CD4-positive, alpha-beta T cell (primary cell): ENCODE data around the gene HNRNPA1. TPM values are rescaled to one million over a fixed set of nuclear protein-coding genes. Genes with fewer than 3 reads are reported as not detected.

ENCODE experiments used
- ATAC-seq: fragments of 200-7000 bp; cut with Tn5 transposase; one replicate; pipeline ENCODE4 v1.10.0; 2022; ENCODE audit warnings: mild to moderate bottlenecking; ENCODE audit not compliant: poor library complexity
- CTCF ChIA-PET: fragments of 350-600 bp; sonication (Branson Sonifier 250); formaldehyde crosslinking; loops from one replicate; lab custom pipeline; 2021; ENCODE audit warnings: antibody characterized with exemption, inconsistent platforms; lab: Charles Lee
- POLR2A ChIA-PET: fragments of 350-600 bp; sonication (Branson Sonifier 250); formaldehyde crosslinking; loops from one replicate; lab custom pipeline; 2021; ENCODE audit warnings: antibody characterized with exemption, inconsistent platforms; lab: Charles Lee
- DNase-seq, 14 experiments: peaks; one replicate each; pipeline ENCODE4 v3.0.0-alpha.2; 2013 to 2020; ENCODE audit warnings: mixed read lengths in 2 of 14
- H3K27ac ChIP-seq, 2 donors: one replicate each; pipeline versions ENCODE4 v1.5.1 to v1.7.0; 2013; ENCODE audit warnings: low read length in 2 of 2, low read depth in 1 of 2, mild to moderate bottlenecking in 1 of 2
- H3K27me3 ChIP-seq, 2 experiments: 1 replicate in 1 of 2; 2 replicates in 1 of 2; pipeline versions ENCODE4 v1.6.1 to v1.7.0; 2013; ENCODE audit warnings: low read length in 2 of 2, control low read depth in 1 of 2, mild to moderate bottlenecking in 1 of 2, moderate library complexity in 1 of 2; ENCODE audit not compliant: insufficient read depth in 2 of 2, control insufficient read depth in 1 of 2
- H3K36me3 ChIP-seq: one replicate; pipeline ENCODE4 v1.6.1; 2013; ENCODE audit warnings: low read length, control low read depth; ENCODE audit not compliant: insufficient read depth
- H3K4me1 ChIP-seq: one replicate; pipeline ENCODE4 v1.6.1; 2013; ENCODE audit warnings: low read length, control low read depth; ENCODE audit not compliant: insufficient read depth
- H3K4me3 ChIP-seq: one replicate; pipeline ENCODE4 v1.5.1; 2013; ENCODE audit warnings: mild to moderate bottlenecking, low read length, moderate library complexity
- H3K9me3 ChIP-seq, 2 experiments: 1 replicate in 1 of 2; 2 replicates in 1 of 2; pipeline versions ENCODE4 v1.6.1 to v1.7.0; 2013; ENCODE audit warnings: low read length in 2 of 2, mild to moderate bottlenecking in 2 of 2, control low read depth in 1 of 2, moderate library complexity in 1 of 2; ENCODE audit not compliant: control insufficient read depth in 1 of 2, insufficient read depth in 1 of 2
- H3K27ac Mint-ChIP-seq: one replicate; pipeline ENCODE4 v1.8.0; 2020; ENCODE audit warnings: mixed read lengths
- H3K27me3 Mint-ChIP-seq: one replicate; pipeline ENCODE4 v1.8.0; 2021; ENCODE audit warnings: mixed read lengths
- H3K36me3 Mint-ChIP-seq: one replicate; pipeline ENCODE4 v1.8.0; 2021; ENCODE audit warnings: low read depth, mixed read lengths
- H3K4me1 Mint-ChIP-seq: one replicate; pipeline ENCODE4 v1.8.0; 2021; ENCODE audit warnings: low read depth, mixed read lengths
- H3K4me3 Mint-ChIP-seq: one replicate; pipeline ENCODE4 v1.8.0; 2020; ENCODE audit warnings: mild to moderate bottlenecking, mixed read lengths
- H3K9me3 Mint-ChIP-seq: one replicate; pipeline ENCODE4 v1.8.0; 2020; ENCODE audit warnings: mixed read lengths
- intact Hi-C, 2 experiments: fragments of 100-400 bp; cut with DNase I in 1 of 2; cut with micrococcal nuclease in 1 of 2; formaldehyde crosslinking; loops; one replicate each; pipeline versions ENCODE4 v1.15.1 to v1.9.0; 2023 to 2025; cut with DNase I, micrococcal nuclease
- total RNA-seq, 174 experiments: library from RNA in 2 of 174; stranded (reverse) in 2 of 174; gene quantifications; one replicate each; pipeline ENCODE4 v1.2.3 and lab custom pipeline; 2021 to 2026
- TF ChIP-seq, protein P1 (sequence below): fragments of 200-600 bp; IDR thresholded peaks from one replicate; pipeline ENCODE4 v1.8.0; 2022; ENCODE audit warnings: antibody characterized with exemption, mild to moderate bottlenecking

The HNRNPA1 gene
- total RNA-seq, 2 experiments from 2014 or later = 1,969 to 1,994 TPM

DNA sequence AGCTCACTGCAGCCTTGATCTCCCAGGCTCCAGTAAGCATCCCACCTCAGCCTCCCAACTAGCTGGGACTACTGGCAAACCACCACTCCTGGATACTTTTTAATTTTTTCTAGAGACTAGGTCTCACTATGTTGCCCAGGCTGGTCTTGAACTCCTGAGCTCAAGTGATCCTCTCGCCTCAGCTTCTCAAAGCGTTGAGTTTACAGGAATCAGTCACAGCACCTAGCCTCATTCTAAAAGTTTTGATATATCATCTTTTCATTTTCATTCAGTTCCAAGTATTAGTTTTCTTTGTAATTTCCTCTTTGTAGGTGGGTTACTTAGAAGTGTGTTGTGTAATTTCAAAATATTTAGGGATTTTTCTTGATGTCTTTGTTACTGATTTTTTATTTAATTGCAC is 10.2 kb upstream of the HNRNPA1 start:
- Mint-ChIP-seq H3K4me3 (no peak overlapping the region), H3K9me3 (no peaks in the 10 kb centered on the region), H3K4me1 (peaks cover 45% of the 10 kb centered on the region), H3K36me3 (peaks cover 30% of the 10 kb centered on the region), H3K27ac (peak overlapping the region; percentile 47), H3K27me3 (no peaks in the 10 kb centered on the region)
- Histone ChIP-seq H3K4me3 (no peak overlapping the region), H3K27ac (no peak overlapping the region), H3K9me3 (no peaks in the 10 kb centered on the region), H3K36me3 (peaks cover 10% of the 10 kb centered on the region), H3K27me3 (no peaks in the 10 kb centered on the region), H3K4me1 (peaks cover under 1% of the 10 kb centered on the region)
- TF ChIP-seq, protein P1, sequence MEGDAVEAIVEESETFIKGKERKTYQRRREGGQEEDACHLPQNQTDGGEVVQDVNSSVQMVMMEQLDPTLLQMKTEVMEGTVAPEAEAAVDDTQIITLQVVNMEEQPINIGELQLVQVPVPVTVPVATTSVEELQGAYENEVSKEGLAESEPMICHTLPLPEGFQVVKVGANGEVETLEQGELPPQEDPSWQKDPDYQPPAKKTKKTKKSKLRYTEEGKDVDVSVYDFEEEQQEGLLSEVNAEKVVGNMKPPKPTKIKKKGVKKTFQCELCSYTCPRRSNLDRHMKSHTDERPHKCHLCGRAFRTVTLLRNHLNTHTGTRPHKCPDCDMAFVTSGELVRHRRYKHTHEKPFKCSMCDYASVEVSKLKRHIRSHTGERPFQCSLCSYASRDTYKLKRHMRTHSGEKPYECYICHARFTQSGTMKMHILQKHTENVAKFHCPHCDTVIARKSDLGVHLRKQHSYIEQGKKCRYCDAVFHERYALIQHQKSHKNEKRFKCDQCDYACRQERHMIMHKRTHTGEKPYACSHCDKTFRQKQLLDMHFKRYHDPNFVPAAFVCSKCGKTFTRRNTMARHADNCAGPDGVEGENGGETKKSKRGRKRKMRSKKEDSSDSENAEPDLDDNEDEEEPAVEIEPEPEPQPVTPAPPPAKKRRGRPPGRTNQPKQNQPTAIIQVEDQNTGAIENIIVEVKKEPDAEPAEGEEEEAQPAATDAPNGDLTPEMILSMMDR = no peak
- ATAC-seq = no peak
- POLR2A ChIA-PET = interaction anchor here (0.8 kb wide), 1 partner anchor 10 kb away, joined by 3 read pairs; the partner anchor contains the start of genes CBX5 and HNRNPA1
- intact Hi-C loops = no loop called here
- no peak for DNase-seq
- CTCF ChIA-PET = interaction anchor here (0.6 kb wide), 1 partner anchor 28 kb away, joined by 3 read pairs; no protein-coding TSS in a partner anchor

DNA sequence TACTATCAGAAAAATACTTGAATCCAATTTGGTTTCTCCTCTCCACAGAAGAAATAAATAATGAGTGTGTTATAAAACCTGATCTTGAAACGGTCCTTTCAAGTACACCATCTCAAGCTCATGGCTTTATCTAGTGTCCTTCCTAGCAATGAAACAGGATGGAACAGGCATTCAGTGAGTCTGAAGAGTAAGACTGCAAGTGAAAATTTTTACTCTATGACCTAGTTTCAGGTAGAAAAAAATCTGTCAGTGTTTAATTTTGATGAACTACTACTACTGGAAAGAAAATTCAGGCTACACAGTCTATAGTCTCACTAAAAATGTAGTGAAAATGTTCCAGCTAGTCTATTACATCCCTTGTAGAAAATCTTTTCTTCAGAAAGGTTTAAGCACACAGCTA is 8.3 kb upstream of the HNRNPA1 start:
- no peak overlapping the region for H3K27ac ChIP-seq
- no peak overlapping the region for H3K4me3 ChIP-seq
- H3K9me3 Mint-ChIP-seq = no peaks in the 10 kb centered on the region
- ATAC-seq (no peak), DNase-seq (no peak)
- no peaks in the 10 kb centered on the region for H3K9me3 ChIP-seq
- intact Hi-C loops = no loop called here
- CTCF ChIA-PET = interaction anchor here (1.2 to 1.3 kb wide), 2 partner anchors 18 to 20 kb away, joined by 3 to 4 read pairs; no protein-coding TSS in a partner anchor
- TF ChIP-seq, protein P1 = no peak
- POLR2A ChIA-PET = interaction anchor here (1.2 to 1.9 kb wide), 2 partner anchors 8 to 9 kb away, joined by 4 read pairs; partner anchors contain the start of gene HNRNPA1
- peak overlapping the region; percentile 62 for H3K27ac Mint-ChIP-seq
- H3K36me3 Mint-ChIP-seq = peaks cover 30% of the 10 kb centered on the region
- peaks cover 10% of the 10 kb centered on the region for H3K36me3 ChIP-seq
- no peak overlapping the region for H3K4me3 Mint-ChIP-seq
- H3K27me3 ChIP-seq = no peaks in the 10 kb centered on the region
- H3K4me1 ChIP-seq = peaks cover 12% of the 10 kb centered on the region
- peaks cover 54% of the 10 kb centered on the region for H3K4me1 Mint-ChIP-seq
- H3K27me3 Mint-ChIP-seq = no peaks in the 10 kb centered on the region

DNA sequence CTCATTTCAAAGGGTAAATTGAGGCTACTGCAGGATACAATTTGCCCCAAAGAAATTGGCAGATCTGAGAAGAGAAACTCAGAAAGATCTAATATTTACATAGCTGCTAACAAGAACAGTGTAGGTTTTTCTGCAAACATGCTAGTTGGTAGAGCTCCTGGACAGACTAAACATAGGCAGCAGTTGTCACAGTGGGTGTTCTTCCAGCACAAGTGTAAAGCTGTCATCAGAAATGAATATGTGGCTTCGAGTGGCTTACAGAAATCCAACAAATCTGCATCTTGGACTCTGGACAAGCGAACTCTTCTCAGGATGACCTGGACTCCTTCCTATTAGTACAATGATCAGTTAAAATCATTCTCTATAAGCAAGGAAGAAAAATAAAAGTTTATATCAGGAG is 6.5 kb upstream of the HNRNPA1 start:
- no peaks in the 10 kb centered on the region for H3K27me3 Mint-ChIP-seq
- peaks cover 14% of the 10 kb centered on the region for H3K36me3 ChIP-seq
- no peak overlapping the region for H3K4me3 ChIP-seq
- intact Hi-C loops = no loop called here
- H3K4me1 ChIP-seq = peaks cover 22% of the 10 kb centered on the region
- H3K27ac Mint-ChIP-seq = peak overlapping the region; percentile 62
- peaks cover 68% of the 10 kb centered on the region for H3K4me1 Mint-ChIP-seq
- no peaks in the 10 kb centered on the region for H3K9me3 Mint-ChIP-seq
- no peak for DNase-seq
- no peak overlapping the region for H3K4me3 Mint-ChIP-seq
- ATAC-seq = no peak
- TF ChIP-seq, protein P1 = no peak
- no peaks in the 10 kb centered on the region for H3K9me3 ChIP-seq
- H3K27me3 ChIP-seq = no peaks in the 10 kb centered on the region
- peaks cover 30% of the 10 kb centered on the region for H3K36me3 Mint-ChIP-seq
- H3K27ac ChIP-seq = no peak overlapping the region
- ChIA-PET POLR2A (interaction anchor here (1.9 kb wide), 1 partner anchor 11 kb away, joined by 4 read pairs; no protein-coding TSS in a partner anchor), CTCF (no interaction called here)
